ENCODE data around the gene FAM168A.
"Not testable (repeated sequence)": the region's sequence is repeated elsewhere in the genome, so short reads cannot be mapped to it uniquely, and the experiment has no call there.

Gene FAM168A

GRCh38 chr11:73519266-73519665 lies 78.6 kb downstream of the FAM168A start:
- no peak for DNase-seq (ENCODE audit: low read depth in 2 of 2)

DNA sequence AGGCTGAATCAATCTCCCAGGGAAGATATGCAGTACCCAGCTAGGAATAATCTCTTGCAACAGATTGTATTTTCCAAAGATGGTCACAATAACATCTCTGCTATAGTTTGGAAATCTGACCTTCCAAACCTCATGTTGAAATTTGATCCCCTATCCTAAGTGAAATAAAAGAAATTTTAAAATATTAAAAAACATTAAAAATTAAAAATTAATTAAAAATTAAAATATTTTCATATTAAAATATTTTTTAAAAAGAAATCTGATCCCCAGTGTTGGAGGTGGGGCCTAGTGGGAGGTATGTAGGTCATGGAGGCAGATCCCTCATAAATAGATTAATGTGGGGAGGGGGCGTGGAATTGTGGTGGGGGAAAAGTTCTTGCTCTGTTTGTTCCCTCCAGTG lies 79.7 kb downstream of the FAM168A start:
- no peak for DNase-seq (ENCODE audit: low read depth in 2 of 2)

- DNase-seq (ENCODE audit: low read depth in 2 of 2): no peak
Observed at GRCh38 chr11:73516080-73516479, 81.8 kb downstream of the FAM168A start.

- DNase-seq (ENCODE audit: low read depth in 2 of 2): no peak
Observed at GRCh38 chr11:73513707-73514106, 84.2 kb downstream of the FAM168A start.

GRCh38 chr11:73510877-73511276 lies 87.0 kb downstream of the FAM168A start:
- DNase-seq (ENCODE audit: low read depth in 2 of 2): no peak

DNA sequence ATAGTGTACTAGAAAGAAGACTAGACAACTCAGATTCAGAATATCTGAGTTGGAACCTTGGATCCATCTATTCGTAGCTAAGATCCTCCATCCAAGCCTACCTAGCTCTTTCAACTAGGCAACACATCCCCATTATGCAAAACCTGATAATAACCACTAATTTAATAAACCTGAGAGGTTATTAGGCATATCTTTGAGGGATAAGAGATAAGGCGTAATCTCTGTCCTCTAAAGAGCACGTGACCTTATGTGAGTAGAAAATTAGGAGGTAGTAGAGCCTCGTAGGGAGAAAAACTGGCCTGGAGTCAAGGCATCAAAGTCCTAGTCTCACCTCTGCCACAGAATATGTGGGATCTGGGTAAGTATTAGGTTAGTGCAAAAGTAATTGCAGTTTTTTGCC lies 87.8 kb downstream of the FAM168A start:
- DNase-seq (ENCODE audit: low read depth in 2 of 2): no peak

GRCh38 chr11:73509188-73509587 lies 88.7 kb downstream of the FAM168A start:
- DNase-seq (ENCODE audit: low read depth in 2 of 2): no peak

GRCh38 chr11:73508243-73509176 lies 89.4 kb downstream of the FAM168A start:
- no peak for DNase-seq (ENCODE audit: low read depth in 2 of 2)

- no peak for DNase-seq (ENCODE audit: low read depth in 2 of 2)
Observed at GRCh38 chr11:73507086-73507485, 90.8 kb downstream of the FAM168A start.

DNA sequence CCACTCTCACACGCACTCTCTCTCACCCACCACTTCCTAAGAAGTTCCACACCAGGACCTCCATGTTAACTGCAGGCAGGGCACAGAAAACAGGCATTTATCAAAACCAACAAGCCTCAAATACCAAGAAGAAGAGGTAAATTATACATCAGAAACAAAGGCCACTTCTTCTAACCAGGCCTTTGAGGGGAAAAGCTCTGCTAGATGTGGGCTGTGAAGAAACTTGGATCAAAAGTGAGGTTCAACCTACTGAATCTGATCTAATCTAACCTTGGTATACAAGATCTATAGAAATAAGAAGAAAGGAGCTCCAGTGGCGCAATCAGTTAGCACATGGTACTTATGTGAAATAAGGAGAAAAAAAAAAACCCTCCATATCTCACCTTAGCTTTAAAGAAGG lies 91.9 kb downstream of the FAM168A start:
- no peak for DNase-seq (ENCODE audit: low read depth in 2 of 2)

GRCh38 chr11:73498343-73498742 lies 99.6 kb downstream of the FAM168A start:
- DNase-seq (ENCODE audit: low read depth in 2 of 2): no peak

DNA sequence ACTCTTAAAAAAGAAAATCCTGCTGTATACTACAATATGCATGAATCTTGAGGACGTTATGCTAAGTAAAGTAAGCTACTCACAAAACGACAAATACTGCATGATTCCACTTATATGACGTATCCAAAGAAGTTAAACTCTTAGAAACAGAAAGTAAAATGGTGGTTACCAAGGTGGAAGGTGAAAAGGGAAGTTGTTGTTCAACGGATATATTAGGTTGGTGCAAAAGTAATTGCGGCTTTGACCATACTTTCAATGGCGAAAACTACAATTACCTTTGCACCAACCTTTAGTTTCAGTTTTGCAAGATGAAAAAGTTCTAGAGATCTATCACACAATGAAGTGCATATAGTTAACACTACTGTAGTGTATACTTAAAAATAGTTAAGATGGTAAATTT lies 101.8 kb downstream of the FAM168A start:
- DNase-seq (ENCODE audit: low read depth in 2 of 2): no peak

DNA sequence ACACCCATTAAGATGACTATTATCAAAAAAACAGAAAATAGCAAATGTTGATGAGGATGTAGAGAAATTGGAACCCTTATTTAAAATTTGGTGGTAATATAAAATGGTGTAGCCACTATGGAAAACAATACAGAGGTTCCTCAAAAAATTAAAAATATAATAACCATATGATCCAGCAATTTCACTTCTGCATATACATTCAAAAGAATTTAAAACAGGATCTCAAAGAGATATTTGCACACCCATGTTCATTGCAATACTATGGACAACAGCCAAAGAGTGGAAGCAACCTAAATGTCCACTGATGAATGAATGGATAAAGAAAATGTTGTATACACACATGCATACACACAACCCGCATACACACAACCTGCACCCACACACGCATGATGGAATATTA lies 102.2 kb downstream of the FAM168A start:
- no peak for DNase-seq (ENCODE audit: low read depth in 2 of 2)

DNA sequence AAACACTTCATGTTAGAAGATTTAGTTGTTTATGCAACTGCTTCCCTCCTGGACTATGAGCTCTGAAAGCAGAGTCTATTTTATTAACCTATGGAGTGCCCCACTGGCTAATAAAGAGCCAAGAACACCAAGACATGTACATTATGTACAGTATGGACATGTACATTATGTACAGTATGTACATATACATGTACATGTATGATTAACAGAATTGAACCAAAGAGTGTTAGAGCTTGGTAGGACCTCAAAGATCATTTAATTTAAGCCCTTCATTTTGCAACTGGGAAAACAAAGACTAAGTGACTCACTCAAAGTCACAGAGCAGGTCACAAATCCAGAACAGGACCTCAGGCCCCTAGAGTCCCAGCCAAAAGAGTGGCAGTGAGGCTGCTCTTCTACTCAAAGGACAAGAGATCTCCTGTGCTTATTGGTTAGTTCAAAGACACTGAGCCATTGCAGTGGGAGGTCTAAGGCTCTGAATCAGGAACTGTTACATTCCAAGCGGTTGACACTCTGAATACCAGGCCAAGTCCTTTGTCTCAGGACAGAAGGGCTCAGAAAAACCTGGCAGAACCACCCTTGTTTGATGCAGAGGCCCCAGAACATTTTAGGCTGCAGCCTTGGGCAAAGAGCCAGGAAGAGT lies 103.8 kb downstream of the FAM168A start:
- no peak for DNase-seq (ENCODE audit: low read depth in 2 of 2)

GRCh38 chr11:73481626-73482025 lies 116.3 kb downstream of the FAM168A start:
- no peak for DNase-seq (ENCODE audit: low read depth in 2 of 2)

- no peak for DNase-seq (ENCODE audit: low read depth in 2 of 2)
Observed at GRCh38 chr11:73480677-73481076, 117.2 kb downstream of the FAM168A start.

DNA sequence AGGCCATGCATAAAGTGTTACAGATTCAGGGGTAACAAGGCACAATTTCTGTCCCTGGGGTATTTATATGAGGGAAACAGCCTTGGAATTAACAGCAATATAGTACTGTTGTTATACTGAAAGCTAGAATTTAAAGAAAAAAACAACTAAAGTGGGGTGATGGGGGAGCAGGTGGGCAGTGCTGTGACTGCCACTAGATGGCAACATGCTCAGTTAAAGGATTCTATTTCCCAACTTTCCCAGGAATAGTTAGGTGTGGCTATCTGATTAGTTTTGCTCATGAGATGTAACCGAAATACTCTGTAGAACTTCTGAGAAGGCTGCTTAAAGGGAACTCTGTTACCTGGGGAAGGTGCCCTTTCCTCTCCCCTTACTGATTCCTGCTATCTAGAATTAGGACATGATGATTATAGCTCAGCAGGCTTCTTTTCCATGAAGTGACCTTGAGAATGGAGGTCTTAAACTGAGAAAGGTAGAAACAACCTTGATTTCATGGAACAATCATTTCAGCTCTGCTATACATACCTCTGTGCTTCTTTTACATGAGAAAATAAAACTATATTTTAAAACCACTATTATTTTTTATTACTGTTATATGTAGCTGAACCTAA lies 119.1 kb downstream of the FAM168A start:
- no peak for DNase-seq (ENCODE audit: low read depth in 2 of 2)

- no peak for DNase-seq (ENCODE audit: low read depth in 2 of 2)
Observed at GRCh38 chr11:73477518-73477917, 120.4 kb downstream of the FAM168A start.

- DNase-seq (ENCODE audit: low read depth in 2 of 2): no peak
Observed at GRCh38 chr11:73475549-73476095, 122.3 kb downstream of the FAM168A start.

GRCh38 chr11:73473252-73473651 lies 124.7 kb downstream of the FAM168A start:
- no peak for DNase-seq (ENCODE audit: low read depth in 2 of 2)

GRCh38 chr11:73470036-73470612 lies 127.8 kb downstream of the FAM168A start:
- not testable (repeated sequence) for DNase-seq (ENCODE audit: low read depth in 2 of 2)

DNA sequence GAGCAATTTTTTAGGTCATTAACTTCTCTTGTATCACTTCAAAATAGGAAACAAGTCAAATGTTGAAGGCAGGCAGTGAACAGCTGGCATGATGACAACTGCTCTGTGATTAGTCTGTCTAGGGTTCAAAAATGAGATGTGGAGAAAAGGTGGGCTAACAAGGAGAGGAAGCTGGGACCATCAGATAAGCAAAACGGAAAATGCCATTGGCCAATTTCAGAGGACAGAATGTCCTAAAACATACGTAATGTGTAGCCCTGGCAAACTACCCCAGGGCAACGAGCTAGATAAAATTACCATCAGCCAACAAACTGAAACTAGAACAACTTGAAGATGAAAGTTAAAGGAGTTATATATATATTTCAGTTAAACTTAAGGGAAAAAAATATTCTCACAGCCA lies 128.5 kb downstream of the FAM168A start:
- DNase-seq (ENCODE audit: low read depth in 2 of 2): no peak
